Measurements from ENCODE around the gene KCNJ9. TPM values are rescaled to one million over a fixed set of nuclear protein-coding genes. Genes with fewer than 3 reads are reported as not detected.
A peak's percentile ranks its signal among the peaks of the same experiment; 100 is the strongest.

KCNJ9 gene
- total and polyA plus RNA-seq, 2 of the 13 experiments (the other 11 are each of a cell fraction or from before 2014, with no cell fraction given): not detected

GRCh38 chr1:160047111-160047991, 34.0 kb upstream of the KCNJ9 start (continued):
- TF ChIP-seq PAX8 (CRISPR knock-in tag; IDR thresholded peaks at IDR 0.05; ENCODE audit: borderline replicate concordance) (no peak), ZNF558 (CRISPR knock-in tag; IDR thresholded peaks at IDR 0.05; ENCODE audit: borderline replicate concordance) (no peak), ZNF629 (CRISPR knock-in tag; conservative IDR thresholded peaks at IDR 0.05) (no peak), CHD4 (IDR thresholded peaks at IDR 0.05; ENCODE audit: borderline replicate concordance, low read length) (no peak), ZNF230 (CRISPR knock-in tag; IDR thresholded peaks at IDR 0.05) (no peak), TRIM24 (CRISPR knock-in tag; IDR thresholded peaks at IDR 0.05) (no peak), HES4 (CRISPR knock-in tag; IDR thresholded peaks at IDR 0.05; ENCODE audit: borderline replicate concordance) (no peak), ZNF121 (CRISPR knock-in tag; IDR thresholded peaks at IDR 0.05) (peak; percentile 97), MED13 (CRISPR knock-in tag; IDR thresholded peaks at IDR 0.05) (no peak), PATZ1 (CRISPR knock-in tag; IDR thresholded peaks at IDR 0.05) (peak; percentile 44), STAG1 (CRISPR knock-in tag; IDR thresholded peaks at IDR 0.05) (no peak), ZNF75D (CRISPR knock-in tag; IDR thresholded peaks at IDR 0.05; ENCODE audit: borderline replicate concordance) (no peak), ZMAT3 (CRISPR knock-in tag; conservative IDR thresholded peaks at IDR 0.05) (no peak), ZNF263 (CRISPR knock-in tag; IDR thresholded peaks at IDR 0.05) (peak; percentile 96), SCMH1 (CRISPR knock-in tag; IDR thresholded peaks at IDR 0.05; ENCODE audit: borderline replicate concordance) (no peak)
- TF ChIP-seq, protein P1, sequence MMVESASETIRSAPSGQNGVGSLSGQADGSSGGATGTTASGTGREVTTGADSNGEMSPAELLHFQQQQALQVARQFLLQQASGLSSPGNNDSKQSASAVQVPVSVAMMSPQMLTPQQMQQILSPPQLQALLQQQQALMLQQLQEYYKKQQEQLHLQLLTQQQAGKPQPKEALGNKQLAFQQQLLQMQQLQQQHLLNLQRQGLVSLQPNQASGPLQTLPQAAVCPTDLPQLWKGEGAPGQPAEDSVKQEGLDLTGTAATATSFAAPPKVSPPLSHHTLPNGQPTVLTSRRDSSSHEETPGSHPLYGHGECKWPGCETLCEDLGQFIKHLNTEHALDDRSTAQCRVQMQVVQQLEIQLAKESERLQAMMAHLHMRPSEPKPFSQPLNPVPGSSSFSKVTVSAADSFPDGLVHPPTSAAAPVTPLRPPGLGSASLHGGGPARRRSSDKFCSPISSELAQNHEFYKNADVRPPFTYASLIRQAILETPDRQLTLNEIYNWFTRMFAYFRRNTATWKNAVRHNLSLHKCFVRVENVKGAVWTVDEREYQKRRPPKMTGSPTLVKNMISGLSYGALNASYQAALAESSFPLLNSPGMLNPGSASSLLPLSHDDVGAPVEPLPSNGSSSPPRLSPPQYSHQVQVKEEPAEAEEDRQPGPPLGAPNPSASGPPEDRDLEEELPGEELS (CRISPR knock-in tag; IDR thresholded peaks at IDR 0.05): 0 out of 2 replicates have a peak, but pooled peaks have one; percentile 48
- TF ChIP-seq, protein P2, sequence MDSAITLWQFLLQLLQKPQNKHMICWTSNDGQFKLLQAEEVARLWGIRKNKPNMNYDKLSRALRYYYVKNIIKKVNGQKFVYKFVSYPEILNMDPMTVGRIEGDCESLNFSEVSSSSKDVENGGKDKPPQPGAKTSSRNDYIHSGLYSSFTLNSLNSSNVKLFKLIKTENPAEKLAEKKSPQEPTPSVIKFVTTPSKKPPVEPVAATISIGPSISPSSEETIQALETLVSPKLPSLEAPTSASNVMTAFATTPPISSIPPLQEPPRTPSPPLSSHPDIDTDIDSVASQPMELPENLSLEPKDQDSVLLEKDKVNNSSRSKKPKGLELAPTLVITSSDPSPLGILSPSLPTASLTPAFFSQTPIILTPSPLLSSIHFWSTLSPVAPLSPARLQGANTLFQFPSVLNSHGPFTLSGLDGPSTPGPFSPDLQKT (CRISPR knock-in tag; IDR thresholded peaks at IDR 0.05; ENCODE audit: borderline replicate concordance): no peak
- TF ChIP-seq, protein P3, sequence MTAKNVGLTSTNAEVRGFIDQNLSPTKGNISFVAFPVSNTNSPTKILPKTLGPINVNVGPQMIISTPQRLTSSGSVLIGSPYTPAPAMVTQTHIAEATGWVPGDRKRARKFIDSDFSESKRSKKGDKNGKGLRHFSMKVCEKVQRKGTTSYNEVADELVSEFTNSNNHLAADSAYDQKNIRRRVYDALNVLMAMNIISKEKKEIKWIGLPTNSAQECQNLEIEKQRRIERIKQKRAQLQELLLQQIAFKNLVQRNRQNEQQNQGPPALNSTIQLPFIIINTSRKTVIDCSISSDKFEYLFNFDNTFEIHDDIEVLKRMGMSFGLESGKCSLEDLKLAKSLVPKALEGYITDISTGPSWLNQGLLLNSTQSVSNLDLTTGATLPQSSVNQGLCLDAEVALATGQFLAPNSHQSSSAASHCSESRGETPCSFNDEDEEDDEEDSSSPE (CRISPR knock-in tag; IDR thresholded peaks at IDR 0.05): no peak
